GM23338 (cell line): ENCODE measurements around the gene FAM81A. TPM values are rescaled to one million over a fixed set of nuclear protein-coding genes. Genes with fewer than 3 reads are reported as not detected.

Source experiments
- ATAC-seq: fragments of 200-7000 bp; cut with Tn5 transposase; 3 replicates; pipeline ENCODE4 v1.9.1; 2020
- DNase-seq: peaks from one replicate; pipeline ENCODE4 v3.0.0-alpha.2; 2015; ENCODE audit warnings: low spot score
- H2AFZ ChIP-seq: fragments of 200-600 bp; sonication (generic); 2 replicates; pipeline ENCODE4 v1.8.0; 2016; ENCODE audit warnings: antibody characterized with exemption, mild to moderate bottlenecking, moderate library complexity
- H3F3A ChIP-seq: fragments of 200-600 bp; sonication (generic); replicated peaks from 2 replicates; pipeline ENCODE4 v1.8.0; 2017; ENCODE audit warnings: antibody characterized with exemption, mixed run types, low read depth
- H3K27ac ChIP-seq: fragments of 200-600 bp; sonication (generic); 2 replicates; pipeline ENCODE4 v1.6.1; 2016; ENCODE audit warnings: low read depth
- H3K27me3 ChIP-seq: fragments of 200-600 bp; sonication (generic); 2 replicates; pipeline ENCODE4 v1.8.0; 2016; ENCODE audit warnings: mild to moderate bottlenecking, mixed run types, moderate library complexity; ENCODE audit not compliant: insufficient read depth
- H3K36me3 ChIP-seq: fragments of 200-600 bp; sonication (generic); 2 replicates; pipeline ENCODE4 v1.8.0; 2016; ENCODE audit warnings: mild to moderate bottlenecking; ENCODE audit not compliant: insufficient read depth
- H3K4me1 ChIP-seq: fragments of 200-600 bp; sonication (generic); 2 replicates; pipeline ENCODE4 v1.8.0; 2016; ENCODE audit warnings: mild to moderate bottlenecking, moderate library complexity; ENCODE audit not compliant: insufficient read depth
- H3K4me2 ChIP-seq: fragments of 200-600 bp; sonication (generic); 2 replicates; pipeline ENCODE4 v1.7.1; 2017; ENCODE audit warnings: mixed run types
- H3K4me3 ChIP-seq: fragments of 200-600 bp; sonication (generic); 2 replicates; pipeline ENCODE4 v1.6.1; 2016; ENCODE audit warnings: mixed run types
- H3K79me2 ChIP-seq: fragments of 200-600 bp; sonication (generic); replicated peaks from 2 replicates; pipeline ENCODE4 v1.8.0; 2017; ENCODE audit warnings: mild to moderate bottlenecking; ENCODE audit not compliant: insufficient read depth
- H3K9me2 ChIP-seq: fragments of 200-600 bp; sonication (generic); 2 replicates; pipeline ENCODE4 v1.8.0; 2017; ENCODE audit not compliant: insufficient read depth
- H4K20me1 ChIP-seq: fragments of 200-600 bp; sonication (generic); replicated peaks from 2 replicates; pipeline ENCODE4 v1.8.0; 2017; ENCODE audit warnings: mild to moderate bottlenecking; ENCODE audit not compliant: insufficient read depth
- H3K27ac Mint-ChIP-seq: 2 replicates; pipeline ENCODE4 v1.8.0; 2020; ENCODE audit warnings: inconsistent platforms, mild to moderate bottlenecking, moderate library complexity, mixed read lengths
- H3K27me3 Mint-ChIP-seq: 3 replicates; pipeline ENCODE4 v1.8.0; 2022; ENCODE audit warnings: low read depth, mild to moderate bottlenecking, moderate library complexity, mixed read lengths, inconsistent platforms; ENCODE audit not compliant: insufficient read depth, poor library complexity
- H3K36me3 Mint-ChIP-seq: 3 replicates; pipeline ENCODE4 v1.8.0; 2021; ENCODE audit warnings: low read depth, mild to moderate bottlenecking, inconsistent platforms, moderate library complexity, mixed read lengths
- H3K4me1 Mint-ChIP-seq: 3 replicates; pipeline ENCODE4 v1.8.0; 2020; ENCODE audit warnings: mild to moderate bottlenecking, inconsistent platforms, mixed read lengths
- H3K4me3 Mint-ChIP-seq: 3 replicates; pipeline ENCODE4 v1.8.0; 2021; ENCODE audit warnings: moderate library complexity, mild to moderate bottlenecking, inconsistent platforms, mixed read lengths
- H3K9me3 Mint-ChIP-seq: 3 replicates; pipeline ENCODE4 v1.8.0; 2020; ENCODE audit warnings: moderate library complexity, mild to moderate bottlenecking, inconsistent platforms, mixed read lengths
- EZH2 ChIP-seq: fragments of 200-600 bp; sonication (generic); IDR thresholded peaks from one replicate; pipeline ENCODE4 v1.8.0; 2017; ENCODE audit warnings: antibody characterized with exemption, mild to moderate bottlenecking, low read depth; ENCODE audit not compliant: unreplicated experiment
- EZH2phosphoT487 ChIP-seq: fragments of 200-600 bp; sonication (generic); IDR thresholded peaks from one replicate; pipeline ENCODE4 v1.8.1; 2018; ENCODE audit warnings: antibody characterized with exemption; ENCODE audit not compliant: unreplicated experiment
- JUNB ChIP-seq: IDR thresholded peaks from one replicate; pipeline ENCODE4 v1.6.1; 2016; ENCODE audit warnings: antibody characterized with exemption; ENCODE audit not compliant: unreplicated experiment
- NANOG ChIP-seq: IDR thresholded peaks from 2 replicates; pipeline ENCODE4 v1.6.1; 2016; ENCODE audit warnings: antibody characterized with exemption, borderline replicate concordance
- POLR2AphosphoS5 ChIP-seq: IDR thresholded peaks from 2 replicates; pipeline ENCODE4 v1.6.1; 2016; ENCODE audit warnings: antibody characterized with exemption, low read depth
- ZNF114 ChIP-seq: fragments of 250-450 bp; sonication (Bioruptor Pico); IDR thresholded peaks from 2 replicates; pipeline ENCODE4 v1.5.0; 2020; ENCODE audit warnings: mild to moderate bottlenecking, moderate library complexity
- ZNF331 ChIP-seq: fragments of 250-450 bp; sonication (Bioruptor Pico); IDR thresholded peaks from 2 replicates; pipeline ENCODE4 v1.5.0; 2020; ENCODE audit warnings: low read depth, mild to moderate bottlenecking, moderate library complexity
- polyA plus RNA-seq: library from polyadenylated mRNA; unstranded; fragments of >200 nt; fragmentation: Nextera tagmentation; extraction: Ambion mirVana; gene quantifications from 2 replicates; pipeline ENCODE4 v1.2.1, GENCODE V29; 2016
- total RNA-seq: library from RNA; depleted of rRNA; stranded (reverse); fragments of >200 nt; shearing (Covaris generic); gene quantifications from 2 replicates; pipeline ENCODE4 v1.2.3, GENCODE V29; 2014
- TF ChIP-seq, protein P1 (sequence below): IDR thresholded peaks from one replicate; pipeline ENCODE4 v1.6.1; 2018; ENCODE audit warnings: antibody characterized with exemption; ENCODE audit not compliant: unreplicated experiment
- TF ChIP-seq, protein P2 (sequence below): IDR thresholded peaks from 2 replicates; pipeline ENCODE4 v1.6.1; 2016; ENCODE audit warnings: antibody characterized with exemption
- TF ChIP-seq, protein P3 (sequence below), 2 experiments: fragments of 200-600 bp in 1 of 2; sonication (generic) in 1 of 2; conservative IDR thresholded peaks; 2 replicates each; pipeline versions ENCODE4 v1.5.1 to v1.6.1; 2016 to 2017; ENCODE audit warnings: antibody characterized with exemption in 2 of 2, low read depth in 2 of 2, mild to moderate bottlenecking in 2 of 2, moderate library complexity in 1 of 2
- TF ChIP-seq, protein P4 (sequence below): fragments of 250-450 bp; sonication (Bioruptor Pico); IDR thresholded peaks from 2 replicates; pipeline ENCODE4 v1.5.0; 2020; ENCODE audit warnings: mild to moderate bottlenecking, moderate library complexity

FAM81A gene
- total and polyA plus RNA-seq, 2 experiments from 2014 or later = 0.73 to 4.1 TPM

DNA sequence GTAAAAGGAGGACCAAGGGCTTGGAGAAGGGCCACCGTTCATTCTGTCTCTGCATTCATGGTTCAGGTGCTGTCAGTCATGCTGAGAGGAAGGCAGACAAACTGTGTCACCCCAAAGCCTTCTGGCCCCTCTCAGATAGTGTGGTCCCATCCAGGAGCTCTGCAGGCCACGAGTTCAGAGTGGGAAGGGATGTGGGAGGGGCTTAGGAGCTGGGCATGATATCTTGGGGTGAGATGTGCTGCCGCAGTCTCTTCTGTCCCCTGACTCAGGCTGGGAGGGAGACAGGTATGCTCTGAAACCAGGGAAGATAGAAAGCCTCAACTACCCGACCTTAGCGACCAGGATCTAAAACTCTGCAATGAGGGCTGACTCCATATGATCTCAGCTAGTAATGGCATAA, 45.7 kb upstream of the FAM81A start:
- Histone ChIP-seq H3K4me1 (no peaks in the 10 kb centered on the region; the same call in 1 of the 2 replicates), H3F3A (no peaks in the 10 kb centered on the region), H3K4me3 (no peak overlapping the region), H2AFZ (no peak overlapping the region), H3K4me2 (no peak overlapping the region), H3K36me3 (no peaks in the 10 kb centered on the region), H3K27ac (no peak overlapping the region), H4K20me1 (no peaks in the 10 kb centered on the region), H3K9me2 (no peaks in the 10 kb centered on the region), H3K79me2 (no peaks in the 10 kb centered on the region), H3K27me3 (no peaks in the 10 kb centered on the region)
- H3K27ac Mint-ChIP-seq = no peak overlapping the region
- 0 out of 3 replicates have a peak, but pooled peaks cover 5% of the 10 kb centered on the region for H3K4me1 Mint-ChIP-seq
- peak; percentile 65 for ATAC-seq
- H3K9me3 Mint-ChIP-seq = no peaks in the 10 kb centered on the region
- peaks cover 2% of the 10 kb centered on the region for H3K27me3 Mint-ChIP-seq
- TF ChIP-seq, protein P1, sequence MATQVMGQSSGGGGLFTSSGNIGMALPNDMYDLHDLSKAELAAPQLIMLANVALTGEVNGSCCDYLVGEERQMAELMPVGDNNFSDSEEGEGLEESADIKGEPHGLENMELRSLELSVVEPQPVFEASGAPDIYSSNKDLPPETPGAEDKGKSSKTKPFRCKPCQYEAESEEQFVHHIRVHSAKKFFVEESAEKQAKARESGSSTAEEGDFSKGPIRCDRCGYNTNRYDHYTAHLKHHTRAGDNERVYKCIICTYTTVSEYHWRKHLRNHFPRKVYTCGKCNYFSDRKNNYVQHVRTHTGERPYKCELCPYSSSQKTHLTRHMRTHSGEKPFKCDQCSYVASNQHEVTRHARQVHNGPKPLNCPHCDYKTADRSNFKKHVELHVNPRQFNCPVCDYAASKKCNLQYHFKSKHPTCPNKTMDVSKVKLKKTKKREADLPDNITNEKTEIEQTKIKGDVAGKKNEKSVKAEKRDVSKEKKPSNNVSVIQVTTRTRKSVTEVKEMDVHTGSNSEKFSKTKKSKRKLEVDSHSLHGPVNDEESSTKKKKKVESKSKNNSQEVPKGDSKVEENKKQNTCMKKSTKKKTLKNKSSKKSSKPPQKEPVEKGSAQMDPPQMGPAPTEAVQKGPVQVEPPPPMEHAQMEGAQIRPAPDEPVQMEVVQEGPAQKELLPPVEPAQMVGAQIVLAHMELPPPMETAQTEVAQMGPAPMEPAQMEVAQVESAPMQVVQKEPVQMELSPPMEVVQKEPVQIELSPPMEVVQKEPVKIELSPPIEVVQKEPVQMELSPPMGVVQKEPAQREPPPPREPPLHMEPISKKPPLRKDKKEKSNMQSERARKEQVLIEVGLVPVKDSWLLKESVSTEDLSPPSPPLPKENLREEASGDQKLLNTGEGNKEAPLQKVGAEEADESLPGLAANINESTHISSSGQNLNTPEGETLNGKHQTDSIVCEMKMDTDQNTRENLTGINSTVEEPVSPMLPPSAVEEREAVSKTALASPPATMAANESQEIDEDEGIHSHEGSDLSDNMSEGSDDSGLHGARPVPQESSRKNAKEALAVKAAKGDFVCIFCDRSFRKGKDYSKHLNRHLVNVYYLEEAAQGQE = no peak
- TF ChIP-seq ZNF114 (CRISPR knock-in tag) (no peak), POLR2AphosphoS5 (no peak), EZH2 (no peak), JUNB (no peak), NANOG (no peak), EZH2phosphoT487 (no peak), ZNF331 (CRISPR knock-in tag) (no peak)
- TF ChIP-seq, protein P2, sequence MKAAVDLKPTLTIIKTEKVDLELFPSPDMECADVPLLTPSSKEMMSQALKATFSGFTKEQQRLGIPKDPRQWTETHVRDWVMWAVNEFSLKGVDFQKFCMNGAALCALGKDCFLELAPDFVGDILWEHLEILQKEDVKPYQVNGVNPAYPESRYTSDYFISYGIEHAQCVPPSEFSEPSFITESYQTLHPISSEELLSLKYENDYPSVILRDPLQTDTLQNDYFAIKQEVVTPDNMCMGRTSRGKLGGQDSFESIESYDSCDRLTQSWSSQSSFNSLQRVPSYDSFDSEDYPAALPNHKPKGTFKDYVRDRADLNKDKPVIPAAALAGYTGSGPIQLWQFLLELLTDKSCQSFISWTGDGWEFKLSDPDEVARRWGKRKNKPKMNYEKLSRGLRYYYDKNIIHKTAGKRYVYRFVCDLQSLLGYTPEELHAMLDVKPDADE = no peak
- TF ChIP-seq, protein P3, sequence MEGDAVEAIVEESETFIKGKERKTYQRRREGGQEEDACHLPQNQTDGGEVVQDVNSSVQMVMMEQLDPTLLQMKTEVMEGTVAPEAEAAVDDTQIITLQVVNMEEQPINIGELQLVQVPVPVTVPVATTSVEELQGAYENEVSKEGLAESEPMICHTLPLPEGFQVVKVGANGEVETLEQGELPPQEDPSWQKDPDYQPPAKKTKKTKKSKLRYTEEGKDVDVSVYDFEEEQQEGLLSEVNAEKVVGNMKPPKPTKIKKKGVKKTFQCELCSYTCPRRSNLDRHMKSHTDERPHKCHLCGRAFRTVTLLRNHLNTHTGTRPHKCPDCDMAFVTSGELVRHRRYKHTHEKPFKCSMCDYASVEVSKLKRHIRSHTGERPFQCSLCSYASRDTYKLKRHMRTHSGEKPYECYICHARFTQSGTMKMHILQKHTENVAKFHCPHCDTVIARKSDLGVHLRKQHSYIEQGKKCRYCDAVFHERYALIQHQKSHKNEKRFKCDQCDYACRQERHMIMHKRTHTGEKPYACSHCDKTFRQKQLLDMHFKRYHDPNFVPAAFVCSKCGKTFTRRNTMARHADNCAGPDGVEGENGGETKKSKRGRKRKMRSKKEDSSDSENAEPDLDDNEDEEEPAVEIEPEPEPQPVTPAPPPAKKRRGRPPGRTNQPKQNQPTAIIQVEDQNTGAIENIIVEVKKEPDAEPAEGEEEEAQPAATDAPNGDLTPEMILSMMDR (conservative IDR thresholded peaks at IDR 0.05; ENCODE audit: low read depth in 2 of 2) = no peak
- TF ChIP-seq, protein P4, sequence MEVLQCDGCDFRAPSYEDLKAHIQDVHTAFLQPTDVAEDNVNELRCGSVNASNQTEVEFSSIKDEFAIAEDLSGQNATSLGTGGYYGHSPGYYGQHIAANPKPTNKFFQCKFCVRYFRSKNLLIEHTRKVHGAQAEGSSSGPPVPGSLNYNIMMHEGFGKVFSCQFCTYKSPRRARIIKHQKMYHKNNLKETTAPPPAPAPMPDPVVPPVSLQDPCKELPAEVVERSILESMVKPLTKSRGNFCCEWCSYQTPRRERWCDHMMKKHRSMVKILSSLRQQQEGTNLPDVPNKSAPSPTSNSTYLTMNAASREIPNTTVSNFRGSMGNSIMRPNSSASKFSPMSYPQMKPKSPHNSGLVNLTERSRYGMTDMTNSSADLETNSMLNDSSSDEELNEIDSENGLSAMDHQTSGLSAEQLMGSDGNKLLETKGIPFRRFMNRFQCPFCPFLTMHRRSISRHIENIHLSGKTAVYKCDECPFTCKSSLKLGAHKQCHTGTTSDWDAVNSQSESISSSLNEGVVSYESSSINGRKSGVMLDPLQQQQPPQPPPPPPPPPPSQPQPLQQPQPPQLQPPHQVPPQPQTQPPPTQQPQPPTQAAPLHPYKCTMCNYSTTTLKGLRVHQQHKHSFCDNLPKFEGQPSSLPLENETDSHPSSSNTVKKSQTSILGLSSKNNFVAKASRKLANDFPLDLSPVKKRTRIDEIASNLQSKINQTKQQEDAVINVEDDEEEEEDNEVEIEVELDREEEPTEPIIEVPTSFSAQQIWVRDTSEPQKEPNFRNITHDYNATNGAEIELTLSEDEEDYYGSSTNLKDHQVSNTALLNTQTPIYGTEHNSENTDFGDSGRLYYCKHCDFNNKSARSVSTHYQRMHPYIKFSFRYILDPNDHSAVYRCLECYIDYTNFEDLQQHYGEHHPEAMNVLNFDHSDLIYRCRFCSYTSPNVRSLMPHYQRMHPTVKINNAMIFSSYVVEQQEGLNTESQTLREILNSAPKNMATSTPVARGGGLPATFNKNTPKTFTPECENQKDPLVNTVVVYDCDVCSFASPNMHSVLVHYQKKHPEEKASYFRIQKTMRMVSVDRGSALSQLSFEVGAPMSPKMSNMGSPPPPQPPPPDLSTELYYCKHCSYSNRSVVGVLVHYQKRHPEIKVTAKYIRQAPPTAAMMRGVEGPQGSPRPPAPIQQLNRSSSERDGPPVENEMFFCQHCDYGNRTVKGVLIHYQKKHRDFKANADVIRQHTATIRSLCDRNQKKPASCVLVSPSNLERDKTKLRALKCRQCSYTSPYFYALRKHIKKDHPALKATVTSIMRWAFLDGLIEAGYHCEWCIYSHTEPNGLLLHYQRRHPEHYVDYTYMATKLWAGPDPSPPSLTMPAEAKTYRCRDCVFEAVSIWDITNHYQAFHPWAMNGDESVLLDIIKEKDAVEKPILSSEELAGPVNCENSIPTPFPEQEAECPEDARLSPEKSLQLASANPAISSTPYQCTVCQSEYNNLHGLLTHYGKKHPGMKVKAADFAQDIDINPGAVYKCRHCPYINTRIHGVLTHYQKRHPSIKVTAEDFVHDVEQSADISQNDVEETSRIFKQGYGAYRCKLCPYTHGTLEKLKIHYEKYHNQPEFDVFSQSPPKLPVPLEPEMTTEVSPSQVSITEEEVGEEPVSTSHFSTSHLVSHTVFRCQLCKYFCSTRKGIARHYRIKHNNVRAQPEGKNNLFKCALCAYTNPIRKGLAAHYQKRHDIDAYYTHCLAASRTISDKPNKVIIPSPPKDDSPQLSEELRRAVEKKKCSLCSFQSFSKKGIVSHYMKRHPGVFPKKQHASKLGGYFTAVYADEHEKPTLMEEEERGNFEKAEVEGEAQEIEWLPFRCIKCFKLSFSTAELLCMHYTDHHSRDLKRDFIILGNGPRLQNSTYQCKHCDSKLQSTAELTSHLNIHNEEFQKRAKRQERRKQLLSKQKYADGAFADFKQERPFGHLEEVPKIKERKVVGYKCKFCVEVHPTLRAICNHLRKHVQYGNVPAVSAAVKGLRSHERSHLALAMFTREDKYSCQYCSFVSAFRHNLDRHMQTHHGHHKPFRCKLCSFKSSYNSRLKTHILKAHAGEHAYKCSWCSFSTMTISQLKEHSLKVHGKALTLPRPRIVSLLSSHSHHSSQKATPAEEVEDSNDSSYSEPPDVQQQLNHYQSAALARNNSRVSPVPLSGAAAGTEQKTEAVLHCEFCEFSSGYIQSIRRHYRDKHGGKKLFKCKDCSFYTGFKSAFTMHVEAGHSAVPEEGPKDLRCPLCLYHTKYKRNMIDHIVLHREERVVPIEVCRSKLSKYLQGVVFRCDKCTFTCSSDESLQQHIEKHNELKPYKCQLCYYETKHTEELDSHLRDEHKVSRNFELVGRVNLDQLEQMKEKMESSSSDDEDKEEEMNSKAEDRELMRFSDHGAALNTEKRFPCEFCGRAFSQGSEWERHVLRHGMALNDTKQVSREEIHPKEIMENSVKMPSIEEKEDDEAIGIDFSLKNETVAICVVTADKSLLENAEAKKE = no peak
- H3K36me3 Mint-ChIP-seq = no peaks in the 10 kb centered on the region
- no peak overlapping the region for H3K4me3 Mint-ChIP-seq
- DNase-seq = no peak
